Middle frontal gyrus (tissue), 1 donor: ENCODE results near the gene PABPN1L.

Experiments
- DNase-seq: peaks from one replicate; pipeline ENCODE4 v3.0.0-alpha.2; 2015; ENCODE audit warnings: low spot score; ENCODE audit errors: extremely low spot score

Gene PABPN1L

DNA sequence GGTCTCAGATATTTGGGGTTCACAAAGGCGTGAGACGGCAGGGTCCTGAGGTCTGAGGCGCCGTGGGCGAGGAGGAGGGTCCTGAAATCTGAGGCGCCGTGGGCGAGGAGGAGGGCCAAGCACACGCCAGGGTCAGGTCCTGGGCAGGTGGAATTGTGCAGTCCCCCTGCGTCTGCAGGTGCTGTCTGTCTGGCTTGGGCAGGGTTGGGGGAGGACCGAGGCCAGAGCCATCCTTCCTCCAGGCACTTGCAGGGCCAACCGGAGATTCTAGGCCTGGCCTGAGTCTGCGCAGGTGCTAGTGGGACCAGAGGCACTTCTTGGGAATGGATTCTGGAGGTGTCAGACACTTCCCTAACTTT lies 52.3 kb downstream of the PABPN1L start:
- no peak for DNase-seq
